Renal cortical epithelial cell (primary cell): ENCODE results near the gene LANCL2. TPM values are rescaled to one million over a fixed set of nuclear protein-coding genes. Genes with fewer than 3 reads are reported as not detected.
"Not testable (repeated sequence)": the region's sequence is repeated elsewhere in the genome, so short reads cannot be mapped to it uniquely, and the experiment has no call there.

Source experiments
- DNase-seq: peaks from one replicate; pipeline ENCODE4 v3.0.0-alpha.2; 2011; ENCODE audit warnings: low read depth
- total RNA-seq: library from RNA; depleted of rRNA; stranded (reverse); fragments of >200 nt; gene quantifications from 2 replicates; pipeline ENCODE4 v1.2.3, GENCODE V29; 2014

LANCL2 gene
- total RNA-seq, 1 donor from 2014 or later, result 26.0 TPM

- no peak for DNase-seq
These were observed 2.2 kb upstream of the LANCL2 start for GRCh38 chr7:55362927-55363326.

GRCh38 chr7:55363386-55364170 lies 1.6 kb upstream of the LANCL2 start:
- DNase-seq, result no peak

- DNase-seq, result peak; percentile 75
These were observed 731 bp downstream of the LANCL2 start for GRCh38 chr7:55365675-55366460.

GRCh38 chr7:55366461-55367070 lies 1.4 kb downstream of the LANCL2 start:
- DNase-seq, result peak; percentile 34

- no peak for DNase-seq
These were observed 2.2 kb downstream of the LANCL2 start for GRCh38 chr7:55367283-55367840.

GRCh38 chr7:55369427-55370400 lies 4.6 kb downstream of the LANCL2 start:
- DNase-seq, result peak; percentile 78

GRCh38 chr7:55374213-55374612 lies 9.1 kb downstream of the LANCL2 start:
- DNase-seq, result no peak

- DNase-seq, result no peak
These were observed 10.1 kb downstream of the LANCL2 start for GRCh38 chr7:55375237-55375636.

- DNase-seq, result no peak
These were observed 12.2 kb downstream of the LANCL2 start for GRCh38 chr7:55377162-55377817.

- no peak for DNase-seq
These were observed 14.1 kb downstream of the LANCL2 start for GRCh38 chr7:55379285-55379684.

- no peak for DNase-seq
These were observed 16.1 kb downstream of the LANCL2 start for GRCh38 chr7:55381189-55381588.

GRCh38 chr7:55381696-55382095 lies 16.6 kb downstream of the LANCL2 start:
- no peak for DNase-seq

GRCh38 chr7:55382251-55382650 lies 17.1 kb downstream of the LANCL2 start:
- DNase-seq, result no peak

GRCh38 chr7:55386541-55386940 lies 21.4 kb downstream of the LANCL2 start:
- DNase-seq, result no peak

GRCh38 chr7:55387062-55387965 lies 22.2 kb downstream of the LANCL2 start:
- peak; percentile 16 for DNase-seq

- no peak for DNase-seq
These were observed 31.2 kb downstream of the LANCL2 start for GRCh38 chr7:55396233-55396785.

GRCh38 chr7:55397617-55398016 lies 32.5 kb downstream of the LANCL2 start:
- no peak for DNase-seq

GRCh38 chr7:55400191-55400590 lies 35.1 kb downstream of the LANCL2 start:
- DNase-seq, result no peak

GRCh38 chr7:55402506-55402905 lies 37.4 kb downstream of the LANCL2 start:
- not testable (repeated sequence) for DNase-seq
